HG02981 (cell line): ENCODE measurements around the gene RALGAPA1.
"Not testable (repeated sequence)": the region's sequence is repeated elsewhere in the genome, so short reads cannot be mapped to it uniquely, and the experiment has no call there.

Experiments
- ATAC-seq: cut with Tn5 transposase; IDR thresholded peaks from one replicate; pipeline ENCODE4 v1.9.1; 2021; ENCODE audit warnings: mild to moderate bottlenecking, moderate library complexity; ENCODE audit not compliant: unreplicated experiment

The RALGAPA1 gene

GRCh38 chr14:35704793-35705493 lies 104.2 kb downstream of the RALGAPA1 start:
- ATAC-seq: no peak

DNA sequence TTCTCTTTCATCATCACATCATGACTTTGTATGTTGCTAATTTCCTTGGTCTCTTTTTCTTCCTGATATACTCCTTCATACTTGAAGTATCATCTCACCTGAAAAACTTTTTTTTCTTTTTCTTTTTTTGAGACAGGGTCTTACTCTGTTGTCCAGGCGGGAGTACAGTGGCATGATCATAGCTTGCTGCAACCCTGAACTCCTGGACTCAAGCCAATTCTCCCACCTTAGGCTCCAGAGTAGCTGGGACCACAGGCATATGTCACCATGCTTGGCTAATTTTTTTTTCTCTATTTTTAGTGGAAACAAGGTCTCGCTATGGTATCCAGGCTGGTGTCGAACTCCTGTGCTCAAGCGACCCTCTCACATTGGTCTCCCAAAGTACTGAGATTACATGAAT lies 107.6 kb downstream of the RALGAPA1 start:
- no peak for ATAC-seq

GRCh38 chr14:35699791-35700444 lies 109.2 kb downstream of the RALGAPA1 start:
- no peak for ATAC-seq

- ATAC-seq: no peak
These were observed 112.5 kb downstream of the RALGAPA1 start for GRCh38 chr14:35696575-35696974.

DNA sequence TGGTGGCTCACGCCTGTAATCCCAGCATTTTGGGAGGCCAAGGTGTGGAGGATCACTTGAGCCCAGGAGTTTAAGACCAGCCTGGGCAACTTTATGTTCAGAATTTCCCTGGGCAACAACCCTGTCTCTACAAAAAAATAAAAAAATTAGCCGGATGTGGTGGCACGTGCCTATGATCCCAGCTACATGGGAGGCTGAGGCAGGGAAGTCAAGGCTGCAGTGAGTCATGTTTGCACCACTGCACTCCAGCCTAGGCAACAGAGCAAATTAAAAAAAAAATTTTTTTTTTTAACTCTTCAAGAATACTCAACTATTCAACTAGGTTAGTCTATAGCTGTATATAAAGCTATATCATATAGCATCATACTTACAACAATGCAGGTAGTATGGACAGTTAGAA lies 113.0 kb downstream of the RALGAPA1 start:
- ATAC-seq: no peak

DNA sequence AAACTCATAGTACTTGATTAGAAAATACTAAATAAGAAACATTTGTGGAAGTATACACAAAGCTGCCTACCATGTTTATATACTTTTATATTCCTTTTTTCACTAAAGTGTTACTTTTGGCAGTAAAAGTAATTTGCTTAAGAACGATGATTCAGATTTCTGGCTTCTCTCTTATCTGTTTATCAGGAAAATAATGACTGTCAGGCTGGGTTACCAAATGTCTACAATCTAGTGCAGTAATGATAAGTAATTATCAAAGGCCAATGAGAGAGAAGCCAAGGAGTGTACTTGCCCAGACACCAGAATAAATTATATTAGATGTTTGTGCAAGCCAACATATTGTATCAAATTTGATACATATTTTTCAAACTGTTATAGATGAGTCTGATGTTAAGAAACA lies 113.4 kb downstream of the RALGAPA1 start:
- ATAC-seq: no peak

DNA sequence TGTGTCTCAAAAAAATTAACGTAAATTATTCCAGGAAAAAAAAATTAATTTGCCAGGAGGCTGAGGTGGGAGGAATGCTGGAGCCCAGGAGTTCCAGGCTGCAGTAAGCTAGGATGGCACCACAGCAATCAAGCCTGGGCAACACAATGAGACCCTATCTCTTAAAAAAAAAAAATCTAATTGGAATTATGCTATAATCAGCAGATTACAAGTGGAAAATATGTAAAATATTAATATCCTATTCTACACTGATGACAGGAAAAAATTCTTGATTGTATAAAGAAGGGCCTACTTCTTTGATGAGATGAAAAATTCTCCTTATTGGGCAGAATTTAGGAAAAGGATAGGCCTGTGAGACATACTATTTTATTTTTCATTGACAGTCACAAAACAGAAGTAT lies 114.0 kb downstream of the RALGAPA1 start:
- no peak for ATAC-seq

DNA sequence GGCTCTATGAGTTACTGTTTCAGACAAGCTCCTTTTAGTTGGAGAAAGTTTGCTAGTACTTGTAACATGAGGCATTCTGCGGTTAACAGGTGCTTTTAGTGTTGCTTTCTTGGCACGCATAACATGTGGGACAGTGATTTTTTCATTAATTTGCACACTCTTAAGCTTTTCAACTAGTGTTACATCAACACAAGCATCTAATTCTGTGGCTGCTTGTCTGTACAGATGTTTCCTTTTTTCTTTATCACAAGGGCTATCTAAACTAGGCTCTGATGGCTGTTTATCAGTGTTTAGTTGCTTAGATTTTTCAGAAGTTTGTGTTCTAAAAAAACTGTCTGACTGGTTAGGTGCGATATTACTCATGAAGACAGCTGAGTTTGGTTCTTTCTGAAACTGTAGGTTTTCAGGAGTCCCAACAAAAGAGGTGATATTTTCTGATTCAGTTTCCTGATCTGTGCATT lies 120.1 kb downstream of the RALGAPA1 start:
- no peak for ATAC-seq

DNA sequence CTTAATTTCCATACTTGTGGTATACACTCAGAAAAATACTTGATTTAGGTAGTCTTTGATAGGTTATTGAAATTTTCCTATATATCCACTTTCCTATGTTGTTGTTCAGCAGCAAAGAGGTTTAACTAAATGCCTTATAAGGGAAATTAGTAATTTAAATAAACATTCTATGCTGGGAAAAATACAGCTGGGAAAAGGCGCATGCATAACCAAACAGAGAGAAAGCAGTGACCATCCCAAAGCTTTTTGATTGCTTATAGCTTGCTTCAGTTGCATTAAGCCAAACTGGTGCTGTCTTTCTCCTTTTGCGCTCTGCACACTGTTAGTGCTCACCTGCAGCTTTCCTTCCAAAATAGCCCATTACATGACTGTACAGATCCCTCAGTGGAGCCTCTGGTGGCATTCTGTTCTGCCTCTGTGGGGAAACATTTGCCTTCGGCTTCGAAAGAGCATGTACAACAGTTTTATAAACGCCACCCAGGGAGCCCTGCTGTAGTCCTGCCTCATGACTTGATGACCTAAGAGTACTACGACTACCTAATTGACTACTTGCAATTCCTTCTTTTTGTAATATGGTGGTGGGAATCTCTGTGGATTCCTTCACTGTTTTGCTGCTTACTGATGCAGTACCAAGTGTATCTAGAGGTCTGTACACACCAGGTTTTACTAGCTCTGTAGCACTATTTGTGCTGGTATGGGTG lies 120.8 kb downstream of the RALGAPA1 start:
- ATAC-seq: no peak

GRCh38 chr14:35687335-35687939 lies 121.7 kb downstream of the RALGAPA1 start:
- peak; percentile 43 for ATAC-seq

GRCh38 chr14:35683688-35684087 lies 125.4 kb downstream of the RALGAPA1 start:
- not testable (repeated sequence) for ATAC-seq

DNA sequence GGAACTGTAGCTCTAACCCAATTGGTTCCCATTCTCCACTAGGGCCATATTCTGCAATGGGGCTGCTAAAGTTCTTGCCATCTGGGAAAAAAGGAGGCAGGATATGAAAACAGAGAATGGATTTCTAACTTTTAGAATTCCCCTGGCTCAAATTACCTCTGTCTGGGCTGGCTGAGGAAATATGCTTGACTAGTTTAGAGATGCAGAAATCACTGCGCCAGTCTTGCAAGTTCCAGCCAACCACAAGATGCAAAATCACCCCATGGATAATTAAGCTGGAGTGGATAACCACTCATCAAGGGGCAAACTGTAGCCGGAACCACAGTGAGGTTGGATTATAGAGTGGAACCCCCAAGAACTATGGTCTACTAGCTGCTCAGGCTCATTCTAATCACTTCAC lies 126.3 kb downstream of the RALGAPA1 start:
- no peak for ATAC-seq

DNA sequence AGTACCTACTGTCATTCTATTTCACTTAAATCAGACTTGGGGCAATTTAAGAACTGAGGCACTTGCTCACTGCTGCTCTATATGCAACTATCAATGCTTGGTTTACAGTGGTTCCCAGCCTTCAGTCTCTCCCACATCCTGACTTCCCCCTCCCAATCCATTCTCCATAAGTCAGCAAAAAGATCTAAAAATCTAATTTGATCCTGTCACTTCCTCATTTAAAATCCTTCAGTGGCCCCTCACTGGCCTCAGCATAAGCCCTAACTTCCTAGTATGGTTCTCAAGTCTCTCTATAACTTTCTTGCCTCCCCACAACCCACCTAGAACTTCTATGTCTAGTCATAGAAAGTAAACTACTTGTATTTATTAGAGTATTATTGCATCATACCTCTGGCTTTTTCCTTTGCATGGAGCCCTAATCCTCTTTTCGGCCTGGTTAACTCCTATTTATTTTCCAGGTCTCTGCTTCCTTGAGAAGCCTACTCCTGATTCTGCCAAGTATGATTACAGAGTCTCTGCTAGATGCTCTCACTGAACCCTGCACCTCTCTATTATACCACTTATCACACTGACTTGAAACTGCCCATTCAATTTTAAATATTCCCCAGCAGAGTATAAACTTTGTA lies 130.6 kb downstream of the RALGAPA1 start:
- ATAC-seq: no peak

- no peak for ATAC-seq
These were observed 139.3 kb downstream of the RALGAPA1 start for GRCh38 chr14:35669782-35670181.

DNA sequence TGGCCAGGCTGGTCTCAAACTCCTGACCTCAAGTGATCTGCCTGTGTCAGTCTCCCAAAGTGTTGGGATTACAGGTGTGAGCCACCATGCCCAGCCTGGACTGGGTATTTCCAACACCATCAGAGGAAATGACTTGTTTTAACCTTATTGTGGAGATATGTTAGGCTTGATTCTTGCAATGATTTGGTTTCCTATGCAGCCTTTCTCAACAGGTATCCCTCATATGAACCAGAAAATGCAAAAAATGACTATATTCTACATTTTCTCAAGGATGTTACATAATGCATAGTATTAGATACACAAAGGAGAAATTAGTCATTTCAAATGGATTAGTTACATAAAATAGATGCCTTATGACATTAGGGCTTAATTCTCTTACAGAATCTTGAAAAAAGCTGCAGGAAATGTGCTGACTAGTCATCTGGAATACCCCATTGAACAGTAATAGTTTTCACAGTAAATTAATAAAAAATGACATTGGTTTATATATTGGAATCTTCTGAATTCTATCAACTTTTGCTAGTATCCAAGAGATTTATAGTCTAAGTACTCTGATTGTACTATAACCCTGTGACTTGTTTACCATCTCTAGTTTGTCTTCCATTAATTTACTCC lies 142.6 kb downstream of the RALGAPA1 start:
- no peak for ATAC-seq

- no peak for ATAC-seq
These were observed 147.2 kb downstream of the RALGAPA1 start for GRCh38 chr14:35661875-35662274.

GRCh38 chr14:35653045-35653444 lies 156.1 kb downstream of the RALGAPA1 start:
- ATAC-seq: no peak

DNA sequence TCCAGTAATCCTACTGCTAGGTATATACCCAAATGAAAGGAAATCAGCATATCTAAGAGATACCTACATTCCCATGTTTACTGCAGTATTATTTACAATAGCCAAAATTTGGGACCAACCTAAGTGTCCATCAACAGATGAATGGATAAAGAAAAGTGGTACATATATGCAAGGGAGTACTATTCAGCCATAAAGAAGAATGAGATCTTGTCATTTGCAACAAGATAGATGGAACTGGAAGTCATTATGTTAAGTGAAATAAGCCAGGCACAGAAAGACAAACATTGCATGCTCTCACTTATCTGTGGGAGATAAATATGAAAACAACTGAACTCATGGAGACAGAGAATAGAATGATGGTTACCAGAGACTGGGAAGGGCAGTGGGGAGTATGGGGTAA lies 165.6 kb downstream of the RALGAPA1 start:
- ATAC-seq: no peak

- no peak for ATAC-seq
These were observed 171.2 kb downstream of the RALGAPA1 start for GRCh38 chr14:35637851-35638250.

DNA sequence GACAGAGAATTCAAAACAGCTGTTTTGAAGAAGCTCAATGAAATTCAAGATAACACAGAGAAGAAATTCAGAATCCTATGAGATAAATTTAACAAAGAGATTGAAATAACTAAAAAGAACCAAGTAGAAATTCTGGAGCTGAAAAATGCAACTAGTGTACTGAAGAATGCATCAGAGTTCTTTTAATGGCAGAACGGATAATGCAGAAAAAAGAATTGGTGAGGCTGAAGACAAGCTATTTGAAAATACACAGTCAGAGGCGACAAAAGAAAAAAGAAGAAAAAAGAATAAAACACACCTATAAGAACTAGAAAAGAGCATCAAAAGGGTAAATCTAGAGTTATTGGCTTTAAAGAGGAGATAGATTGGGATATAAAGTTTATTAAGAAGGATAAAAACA lies 171.8 kb downstream of the RALGAPA1 start:
- no peak for ATAC-seq

DNA sequence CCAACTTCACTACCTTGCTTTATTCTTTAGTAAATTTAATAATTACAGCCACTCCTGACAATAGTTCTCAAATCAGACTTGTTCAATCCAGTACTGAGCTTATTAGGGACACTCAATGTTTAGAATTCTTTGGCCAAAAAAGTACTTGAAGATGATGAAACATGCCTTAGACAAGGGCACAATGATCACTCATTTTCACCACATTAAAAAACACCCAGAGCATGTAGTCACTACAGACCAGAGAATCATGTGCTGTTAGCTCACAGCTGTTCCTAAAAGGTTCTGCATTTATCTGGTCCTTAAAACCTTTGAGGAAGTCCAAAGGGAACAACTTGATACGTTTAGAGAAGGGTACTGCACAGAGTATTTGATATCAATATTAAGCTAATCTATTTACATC lies 176.4 kb downstream of the RALGAPA1 start:
- ATAC-seq: no peak
